GM12878 (cell line): ENCODE measurements around the gene DAPK3. TPM values are rescaled to one million over a fixed set of nuclear protein-coding genes. Genes with fewer than 3 reads are reported as not detected.

Experiments used
- EZH2 ChIP-seq: IDR thresholded peaks from 2 replicates; pipeline ENCODE4 v1.6.1; 2012; ENCODE audit warnings: low read depth, mild to moderate bottlenecking, control low read depth, inconsistent platforms, low read length, borderline replicate concordance; ENCODE audit not compliant: control insufficient read depth
- FOXK2 ChIP-seq: fragments of 450-650 bp; IDR thresholded peaks from 2 replicates; pipeline ENCODE4 v1.6.1; 2017; ENCODE audit warnings: mild to moderate bottlenecking, moderate library complexity
- SPI1 ChIP-seq: IDR thresholded peaks from 2 replicates; pipeline ENCODE4 v1.6.1; 2011; ENCODE audit warnings: low read depth, mild to moderate bottlenecking, low read length, moderate library complexity, borderline replicate concordance; ENCODE audit not compliant: insufficient read depth
- ZBTB4 ChIP-seq: fragments of 450-650 bp; formaldehyde crosslinking; IDR thresholded peaks from 2 replicates; pipeline ENCODE4 v1.4.0; 2022; ENCODE audit warnings: mild to moderate bottlenecking, moderate library complexity
- polyA plus RNA-seq, 11 experiments: library from polyadenylated mRNA; depleted of rRNA in 4 of 11; unstranded in 6 of 11; stranded (reverse) in 5 of 11; fragments of >200 nt; fragmentation: Nextera tagmentation in 4 of 11; fragmentation: Illumina TruSeq in 1 of 11; extraction: Ambion mirVana in 4 of 11; extraction: Trizol in 1 of 11; gene quantifications; 1 replicate in 1 of 11; 2 replicates in 10 of 11; pipeline versions ENCODE4 v1.2.1 to v1.2.3, GENCODE V29; 2011 to 2016; ENCODE audit warnings: inconsistent platforms in 2 of 11, missing spikeins in 2 of 11, low read depth in 1 of 11
- total RNA-seq, 4 experiments: library from RNA; depleted of rRNA in 3 of 4; stranded (reverse); fragments of >200 nt in 3 of 4; fragmentation: Illumina TruSeq in 1 of 4; extraction: Trizol in 1 of 4; gene quantifications; 2 replicates each; pipeline versions ENCODE4 v1.2.1 to v1.2.3, GENCODE V29; 2013 to 2021
- TF ChIP-seq, protein P1 (sequence below): IDR thresholded peaks from 2 replicates; pipeline ENCODE4 v1.6.1; 2012; ENCODE audit warnings: low read length, inconsistent platforms

Gene DAPK3
- total and polyA plus RNA-seq, 10 of the 15 experiments (the other 5 are each of a cell fraction or from before 2014, with no cell fraction given): 0.13 to 46.4 (median 24.8) TPM

- TF ChIP-seq, protein P1, sequence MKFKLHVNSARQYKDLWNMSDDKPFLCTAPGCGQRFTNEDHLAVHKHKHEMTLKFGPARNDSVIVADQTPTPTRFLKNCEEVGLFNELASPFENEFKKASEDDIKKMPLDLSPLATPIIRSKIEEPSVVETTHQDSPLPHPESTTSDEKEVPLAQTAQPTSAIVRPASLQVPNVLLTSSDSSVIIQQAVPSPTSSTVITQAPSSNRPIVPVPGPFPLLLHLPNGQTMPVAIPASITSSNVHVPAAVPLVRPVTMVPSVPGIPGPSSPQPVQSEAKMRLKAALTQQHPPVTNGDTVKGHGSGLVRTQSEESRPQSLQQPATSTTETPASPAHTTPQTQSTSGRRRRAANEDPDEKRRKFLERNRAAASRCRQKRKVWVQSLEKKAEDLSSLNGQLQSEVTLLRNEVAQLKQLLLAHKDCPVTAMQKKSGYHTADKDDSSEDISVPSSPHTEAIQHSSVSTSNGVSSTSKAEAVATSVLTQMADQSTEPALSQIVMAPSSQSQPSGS: no peak
- no peak for TF ChIP-seq FOXK2
- 0 out of 2 replicates have a peak, but pooled peaks have one; percentile 29 for TF ChIP-seq SPI1
- TF ChIP-seq EZH2: no peak
- TF ChIP-seq ZBTB4 (CRISPR knock-in tag): 0 out of 2 replicates have a peak, but pooled peaks have one; percentile 24
Observed at GRCh38 chr19:3986260-3987041, 15.6 kb upstream of the DAPK3 start (continued).
